ENCODE measurements around the gene TREH.
"Not testable (repeated sequence)": the region's sequence is repeated elsewhere in the genome, so short reads cannot be mapped to it uniquely, and the experiment has no call there.

The TREH gene

DNA sequence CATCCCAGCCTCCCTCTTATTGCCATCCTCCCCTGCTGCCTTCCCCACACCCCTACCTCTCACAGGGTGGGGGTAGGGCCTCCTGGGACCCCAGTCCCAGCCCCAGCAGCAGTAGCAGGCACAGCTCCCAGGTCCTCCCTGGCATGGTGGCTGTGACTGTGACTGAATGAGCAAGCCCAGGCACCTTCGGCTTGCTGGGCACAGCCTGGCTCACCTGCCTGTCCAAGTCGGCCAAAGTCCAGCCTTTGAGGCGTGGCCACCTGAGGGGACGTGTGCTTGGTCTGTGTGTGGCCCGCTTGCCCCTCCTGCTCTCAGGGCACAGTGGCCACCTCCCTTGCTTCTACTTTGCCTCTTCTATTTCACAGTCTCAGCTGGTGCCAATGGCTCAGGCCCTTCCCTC, at the start of gene TREH:
TSS of gene TREH (minus strand) at position 168 of the 400 bp plus-strand sequence. CDS start at position 145, 23 bp downstream.
- H3K27ac ChIP-seq (ENCODE audit: low read depth, low read length): peak within 1 kb of the TSS; percentile 58
- peaks cover 19% of the 10 kb centered on the region in 2 donors for H3K4me1 ChIP-seq (ENCODE audit: control insufficient read depth in 1 of 2, insufficient read depth in 2 of 2, low read length in 2 of 2)
- H3K4me3 ChIP-seq (ENCODE audit: low read depth in 1 of 2, low read length in 2 of 2): peak within 1 kb of the TSS; percentile 60 to 69
- peaks cover 0 to 4% of the 10 kb centered on the region in 2 donors for H3K9me3 ChIP-seq (ENCODE audit: control insufficient read depth in 1 of 2, low read length in 2 of 2)
- H3K9ac ChIP-seq (ENCODE audit: low read depth in 1 of 2, low read length in 2 of 2): peak within 1 kb of the TSS; percentile 55 to 83
- no peaks in the 10 kb centered on the region for H3K27me3 ChIP-seq (ENCODE audit: control insufficient read depth in 1 of 2, insufficient read depth in 2 of 2, low read length in 2 of 2)
- no peaks in the 10 kb centered on the region for H3K36me3 ChIP-seq (ENCODE audit: control insufficient read depth in 1 of 2, insufficient read depth in 2 of 2, low read length in 2 of 2)

DNA sequence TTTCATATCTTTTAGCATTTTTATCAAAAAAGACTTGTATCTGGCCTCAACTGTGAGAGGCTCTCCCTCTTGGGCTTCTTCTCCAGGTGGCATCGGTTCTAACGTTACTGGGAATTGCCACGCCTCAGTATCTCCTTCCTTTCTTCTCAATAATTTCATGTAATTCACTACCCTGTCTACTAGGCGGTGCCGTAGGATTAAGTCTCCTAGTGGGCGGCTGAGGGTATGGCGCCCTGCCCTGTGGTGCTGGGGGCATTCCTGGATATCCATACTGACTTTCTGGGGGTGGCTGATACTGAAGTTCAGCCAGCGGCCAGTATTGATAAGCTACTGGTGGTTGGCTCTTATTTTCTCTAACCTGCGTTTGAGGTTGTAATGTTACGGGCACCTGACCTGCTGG, 48.7 kb upstream of the TREH start:
- not testable (repeated sequence) for H3K36me3 ChIP-seq (ENCODE audit: control insufficient read depth in 1 of 2, insufficient read depth in 2 of 2, low read length in 2 of 2); H3K4me3 ChIP-seq (ENCODE audit: low read depth in 1 of 2, low read length in 2 of 2); H3K27ac ChIP-seq (ENCODE audit: low read depth, low read length); H3K4me1 ChIP-seq (ENCODE audit: control insufficient read depth in 1 of 2, insufficient read depth in 2 of 2, low read length in 2 of 2); H3K9me3 ChIP-seq (ENCODE audit: control insufficient read depth in 1 of 2, low read length in 2 of 2); H3K9ac ChIP-seq (ENCODE audit: low read depth in 1 of 2, low read length in 2 of 2); H3K27me3 ChIP-seq (ENCODE audit: control insufficient read depth in 1 of 2, insufficient read depth in 2 of 2, low read length in 2 of 2)

DNA sequence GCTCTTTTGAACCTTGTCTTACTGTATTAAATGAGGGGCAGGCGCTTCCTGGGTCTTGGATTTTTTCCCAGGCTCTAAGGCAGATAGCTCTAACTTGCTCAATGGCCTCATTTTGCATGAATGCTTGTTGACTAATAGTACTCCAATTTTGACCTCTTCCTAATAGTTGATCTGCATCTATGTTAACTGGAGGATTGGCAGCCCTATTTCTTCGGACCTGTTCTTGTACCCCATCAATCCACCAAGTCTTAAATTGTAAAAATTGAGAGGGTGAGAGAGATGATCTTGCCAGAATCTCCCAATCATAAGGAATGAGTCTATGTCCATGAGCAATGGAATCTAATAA, 48.2 kb upstream of the TREH start:
- H3K9me3 ChIP-seq (ENCODE audit: control insufficient read depth in 1 of 2, low read length in 2 of 2); H3K4me3 ChIP-seq (ENCODE audit: low read depth in 1 of 2, low read length in 2 of 2); H3K36me3 ChIP-seq (ENCODE audit: control insufficient read depth in 1 of 2, insufficient read depth in 2 of 2, low read length in 2 of 2); H3K9ac ChIP-seq (ENCODE audit: low read depth in 1 of 2, low read length in 2 of 2); H3K27ac ChIP-seq (ENCODE audit: low read depth, low read length); H3K4me1 ChIP-seq (ENCODE audit: control insufficient read depth in 1 of 2, insufficient read depth in 2 of 2, low read length in 2 of 2); H3K27me3 ChIP-seq (ENCODE audit: control insufficient read depth in 1 of 2, insufficient read depth in 2 of 2, low read length in 2 of 2): not testable (repeated sequence)

DNA sequence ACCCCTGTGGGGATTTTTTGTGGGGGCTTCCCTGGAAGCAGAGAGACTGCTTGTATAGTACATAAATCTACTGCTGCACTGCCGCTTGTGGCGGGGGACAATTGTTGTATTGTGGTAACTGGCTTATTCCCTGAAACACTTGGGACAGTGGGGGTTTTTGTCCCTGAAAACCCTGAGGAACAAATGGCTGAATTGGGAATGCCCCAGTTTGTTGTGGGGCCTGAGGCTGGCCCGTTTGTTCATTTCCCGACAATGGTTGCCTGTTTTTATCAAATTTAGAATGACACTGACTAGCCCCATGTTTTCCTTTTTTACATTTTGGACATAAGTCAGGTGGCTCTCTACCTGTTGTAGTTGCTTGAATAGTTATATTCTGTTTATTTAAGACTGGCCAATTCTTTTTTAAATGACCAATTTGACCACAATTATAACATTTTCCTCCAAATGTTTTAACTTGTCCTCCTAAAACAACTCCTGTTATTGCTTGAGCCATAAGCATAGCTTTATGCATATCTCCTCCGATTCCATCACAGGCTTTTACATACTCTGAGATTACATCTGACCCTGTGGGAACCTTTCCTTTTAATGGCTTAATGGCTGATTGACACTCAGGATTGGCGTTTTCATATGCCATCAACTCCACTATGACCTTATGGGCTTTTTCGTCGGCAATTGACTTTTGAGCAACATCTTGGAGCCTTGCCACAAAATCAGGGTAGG, 47.7 kb upstream of the TREH start:
- not testable (repeated sequence) for H3K9me3 ChIP-seq (ENCODE audit: control insufficient read depth in 1 of 2, low read length in 2 of 2); H3K4me1 ChIP-seq (ENCODE audit: control insufficient read depth in 1 of 2, insufficient read depth in 2 of 2, low read length in 2 of 2); H3K27ac ChIP-seq (ENCODE audit: low read depth, low read length); H3K36me3 ChIP-seq (ENCODE audit: control insufficient read depth in 1 of 2, insufficient read depth in 2 of 2, low read length in 2 of 2); H3K27me3 ChIP-seq (ENCODE audit: control insufficient read depth in 1 of 2, insufficient read depth in 2 of 2, low read length in 2 of 2); H3K4me3 ChIP-seq (ENCODE audit: low read depth in 1 of 2, low read length in 2 of 2); H3K9ac ChIP-seq (ENCODE audit: low read depth in 1 of 2, low read length in 2 of 2)

- H3K27ac ChIP-seq (ENCODE audit: low read depth, low read length); H3K36me3 ChIP-seq (ENCODE audit: control insufficient read depth in 1 of 2, insufficient read depth in 2 of 2, low read length in 2 of 2); H3K9me3 ChIP-seq (ENCODE audit: control insufficient read depth in 1 of 2, low read length in 2 of 2); H3K4me3 ChIP-seq (ENCODE audit: low read depth in 1 of 2, low read length in 2 of 2); H3K4me1 ChIP-seq (ENCODE audit: control insufficient read depth in 1 of 2, insufficient read depth in 2 of 2, low read length in 2 of 2); H3K27me3 ChIP-seq (ENCODE audit: control insufficient read depth in 1 of 2, insufficient read depth in 2 of 2, low read length in 2 of 2); H3K9ac ChIP-seq (ENCODE audit: low read depth in 1 of 2, low read length in 2 of 2): not testable (repeated sequence)
Measured at GRCh38 chr11:118721478-118722015, 42.1 kb upstream of the TREH start.

DNA sequence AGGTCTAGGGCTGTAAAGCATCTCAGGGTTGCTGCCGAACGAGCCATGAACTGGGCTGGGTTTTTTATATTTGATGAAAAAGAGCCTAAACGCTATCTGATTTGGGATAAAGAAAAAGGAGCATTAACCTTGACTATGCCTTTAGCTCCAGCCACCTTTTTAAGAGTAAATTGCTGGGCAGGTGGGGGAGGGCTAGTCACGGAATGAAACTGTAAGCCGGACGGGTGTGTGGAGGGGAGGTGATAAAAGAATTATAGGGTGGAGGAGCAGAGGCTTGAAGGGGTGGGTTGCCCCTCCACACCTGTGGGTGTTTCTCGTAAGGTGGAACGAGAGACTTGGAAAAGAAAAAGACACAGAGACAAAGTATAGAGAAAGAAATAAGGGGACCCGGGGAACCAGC, 41.3 kb upstream of the TREH start:
- not testable (repeated sequence) for H3K27me3 ChIP-seq (ENCODE audit: control insufficient read depth in 1 of 2, insufficient read depth in 2 of 2, low read length in 2 of 2); H3K4me1 ChIP-seq (ENCODE audit: control insufficient read depth in 1 of 2, insufficient read depth in 2 of 2, low read length in 2 of 2); H3K9me3 ChIP-seq (ENCODE audit: control insufficient read depth in 1 of 2, low read length in 2 of 2); H3K9ac ChIP-seq (ENCODE audit: low read depth in 1 of 2, low read length in 2 of 2); H3K4me3 ChIP-seq (ENCODE audit: low read depth in 1 of 2, low read length in 2 of 2); H3K27ac ChIP-seq (ENCODE audit: low read depth, low read length); H3K36me3 ChIP-seq (ENCODE audit: control insufficient read depth in 1 of 2, insufficient read depth in 2 of 2, low read length in 2 of 2)

GRCh38 chr11:118720078-118720477, 40.6 kb upstream of the TREH start:
- not testable (repeated sequence) for H3K9me3 ChIP-seq (ENCODE audit: control insufficient read depth in 1 of 2, low read length in 2 of 2); H3K27me3 ChIP-seq (ENCODE audit: control insufficient read depth in 1 of 2, insufficient read depth in 2 of 2, low read length in 2 of 2); H3K4me3 ChIP-seq (ENCODE audit: low read depth in 1 of 2, low read length in 2 of 2); H3K4me1 ChIP-seq (ENCODE audit: control insufficient read depth in 1 of 2, insufficient read depth in 2 of 2, low read length in 2 of 2); H3K27ac ChIP-seq (ENCODE audit: low read depth, low read length); H3K9ac ChIP-seq (ENCODE audit: low read depth in 1 of 2, low read length in 2 of 2); H3K36me3 ChIP-seq (ENCODE audit: control insufficient read depth in 1 of 2, insufficient read depth in 2 of 2, low read length in 2 of 2)

- H3K4me3 ChIP-seq (ENCODE audit: low read depth in 1 of 2, low read length in 2 of 2); H3K27ac ChIP-seq (ENCODE audit: low read depth, low read length); H3K4me1 ChIP-seq (ENCODE audit: control insufficient read depth in 1 of 2, insufficient read depth in 2 of 2, low read length in 2 of 2); H3K9ac ChIP-seq (ENCODE audit: low read depth in 1 of 2, low read length in 2 of 2); H3K9me3 ChIP-seq (ENCODE audit: control insufficient read depth in 1 of 2, low read length in 2 of 2); H3K27me3 ChIP-seq (ENCODE audit: control insufficient read depth in 1 of 2, insufficient read depth in 2 of 2, low read length in 2 of 2); H3K36me3 ChIP-seq (ENCODE audit: control insufficient read depth in 1 of 2, insufficient read depth in 2 of 2, low read length in 2 of 2): not testable (repeated sequence)
Measured at GRCh38 chr11:118718562-118718961, 39.1 kb upstream of the TREH start.

DNA sequence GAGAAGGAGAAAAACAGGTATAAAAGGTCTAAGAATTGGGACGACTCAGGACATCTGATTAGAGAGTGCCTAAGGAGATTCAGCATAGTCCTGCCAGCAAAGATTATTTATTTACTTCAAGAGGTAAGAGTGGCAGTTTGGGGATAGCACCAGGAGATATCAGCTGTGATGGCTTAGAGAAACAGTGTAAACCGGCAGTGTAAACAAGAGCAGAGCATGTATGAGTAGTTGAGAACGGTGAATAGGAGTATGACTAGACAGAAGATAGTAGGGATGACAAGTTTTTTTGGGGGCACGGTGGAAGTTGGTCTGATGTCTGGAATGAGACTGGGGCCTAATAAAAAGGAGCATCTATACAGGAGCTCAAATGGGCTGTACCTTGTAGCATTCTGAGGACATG, 38.3 kb upstream of the TREH start:
- H3K9me3 ChIP-seq (ENCODE audit: control insufficient read depth in 1 of 2, low read length in 2 of 2); H3K4me1 ChIP-seq (ENCODE audit: control insufficient read depth in 1 of 2, insufficient read depth in 2 of 2, low read length in 2 of 2); H3K4me3 ChIP-seq (ENCODE audit: low read depth in 1 of 2, low read length in 2 of 2); H3K36me3 ChIP-seq (ENCODE audit: control insufficient read depth in 1 of 2, insufficient read depth in 2 of 2, low read length in 2 of 2); H3K27ac ChIP-seq (ENCODE audit: low read depth, low read length); H3K9ac ChIP-seq (ENCODE audit: low read depth in 1 of 2, low read length in 2 of 2); H3K27me3 ChIP-seq (ENCODE audit: control insufficient read depth in 1 of 2, insufficient read depth in 2 of 2, low read length in 2 of 2): not testable (repeated sequence)

DNA sequence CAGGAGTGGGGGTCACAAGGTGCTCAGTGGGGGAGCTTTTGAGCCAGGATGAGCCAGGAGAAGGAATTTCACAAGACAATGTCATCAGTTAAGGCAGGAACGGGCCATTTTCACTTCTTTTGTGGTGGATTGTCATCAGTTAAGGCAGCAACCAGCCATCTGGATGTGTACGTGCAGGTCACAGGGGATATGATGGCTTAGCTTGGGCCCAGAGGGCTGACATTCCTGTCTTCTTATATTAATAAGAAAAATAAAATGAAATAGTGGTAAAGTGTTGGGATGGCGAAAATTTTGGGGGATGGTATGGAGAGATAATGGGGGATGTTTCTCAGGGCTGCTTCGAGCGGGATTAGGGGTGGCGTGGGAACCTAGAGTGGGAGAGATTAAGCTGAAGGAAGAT, 37.8 kb upstream of the TREH start:
- not testable (repeated sequence) for H3K4me3 ChIP-seq (ENCODE audit: low read depth in 1 of 2, low read length in 2 of 2); H3K36me3 ChIP-seq (ENCODE audit: control insufficient read depth in 1 of 2, insufficient read depth in 2 of 2, low read length in 2 of 2); H3K9me3 ChIP-seq (ENCODE audit: control insufficient read depth in 1 of 2, low read length in 2 of 2); H3K9ac ChIP-seq (ENCODE audit: low read depth in 1 of 2, low read length in 2 of 2); H3K27me3 ChIP-seq (ENCODE audit: control insufficient read depth in 1 of 2, insufficient read depth in 2 of 2, low read length in 2 of 2); H3K27ac ChIP-seq (ENCODE audit: low read depth, low read length); H3K4me1 ChIP-seq (ENCODE audit: control insufficient read depth in 1 of 2, insufficient read depth in 2 of 2, low read length in 2 of 2)

GRCh38 chr11:118715837-118716260, 36.4 kb upstream of the TREH start:
- H3K27me3 ChIP-seq (ENCODE audit: control insufficient read depth in 1 of 2, insufficient read depth in 2 of 2, low read length in 2 of 2): no peaks in the 10 kb centered on the region
- H3K9me3 ChIP-seq (ENCODE audit: control insufficient read depth in 1 of 2, low read length in 2 of 2): no peaks in the 10 kb centered on the region
- no peak overlapping the region for H3K4me3 ChIP-seq (ENCODE audit: low read depth in 1 of 2, low read length in 2 of 2)
- no peak overlapping the region for H3K9ac ChIP-seq (ENCODE audit: low read depth in 1 of 2, low read length in 2 of 2)
- no peaks in the 10 kb centered on the region for H3K36me3 ChIP-seq (ENCODE audit: control insufficient read depth in 1 of 2, insufficient read depth in 2 of 2, low read length in 2 of 2)
- H3K27ac ChIP-seq (ENCODE audit: low read depth, low read length): no peak overlapping the region
- H3K4me1 ChIP-seq (ENCODE audit: control insufficient read depth in 1 of 2, insufficient read depth in 2 of 2, low read length in 2 of 2): peaks cover 0 to 4% of the 10 kb centered on the region in 2 donors
